Measurements from ENCODE around the gene ATP6V0A1.

ATP6V0A1 gene

GRCh38 chr17:42493319-42493718 is 34.6 kb downstream of the ATP6V0A1 start:
- no peak for TF ChIP-seq CTCF (IDR thresholded peaks at IDR 0.05; ENCODE audit: low read depth, low read length)
- DNase-seq (ENCODE audit: extremely low read depth, low read depth) = no peak

GRCh38 chr17:42494673-42495072 is 36.0 kb downstream of the ATP6V0A1 start:
- no peak for TF ChIP-seq CTCF (IDR thresholded peaks at IDR 0.05; ENCODE audit: low read depth, low read length)
- DNase-seq (ENCODE audit: extremely low read depth, low read depth) = no peak

GRCh38 chr17:42498828-42499227 is 40.1 kb downstream of the ATP6V0A1 start:
- TF ChIP-seq CTCF (IDR thresholded peaks at IDR 0.05; ENCODE audit: low read depth, low read length) = no peak
- no peak for DNase-seq (ENCODE audit: extremely low read depth, low read depth)

- DNase-seq (ENCODE audit: extremely low read depth, low read depth) = no peak
- TF ChIP-seq CTCF (IDR thresholded peaks at IDR 0.05; ENCODE audit: low read depth, low read length) = no peak
These were observed 43.4 kb downstream of the ATP6V0A1 start for GRCh38 chr17:42502091-42502490.

- no peak for TF ChIP-seq CTCF (IDR thresholded peaks at IDR 0.05; ENCODE audit: low read depth, low read length)
- DNase-seq (ENCODE audit: extremely low read depth, low read depth) = no peak
These were observed 44.2 kb downstream of the ATP6V0A1 start for GRCh38 chr17:42502926-42503325.

GRCh38 chr17:42507671-42508070 is 49.0 kb downstream of the ATP6V0A1 start:
- no peak for DNase-seq (ENCODE audit: extremely low read depth, low read depth)
- no peak for TF ChIP-seq CTCF (IDR thresholded peaks at IDR 0.05; ENCODE audit: low read depth, low read length)

GRCh38 chr17:42508426-42509165 is 49.9 kb downstream of the ATP6V0A1 start:
- TF ChIP-seq CTCF (IDR thresholded peaks at IDR 0.05; ENCODE audit: low read depth, low read length) = no peak
- DNase-seq (ENCODE audit: extremely low read depth, low read depth) = no peak
